CD4-positive, alpha-beta T cell treated with Interferon gamma for 1 hour (primary cell): Measurements from ENCODE around the gene KCTD21.

ENCODE experiments used
- DNase-seq: peaks from one replicate; pipeline ENCODE4 v3.0.0-alpha.2; 2020

KCTD21 gene

DNA sequence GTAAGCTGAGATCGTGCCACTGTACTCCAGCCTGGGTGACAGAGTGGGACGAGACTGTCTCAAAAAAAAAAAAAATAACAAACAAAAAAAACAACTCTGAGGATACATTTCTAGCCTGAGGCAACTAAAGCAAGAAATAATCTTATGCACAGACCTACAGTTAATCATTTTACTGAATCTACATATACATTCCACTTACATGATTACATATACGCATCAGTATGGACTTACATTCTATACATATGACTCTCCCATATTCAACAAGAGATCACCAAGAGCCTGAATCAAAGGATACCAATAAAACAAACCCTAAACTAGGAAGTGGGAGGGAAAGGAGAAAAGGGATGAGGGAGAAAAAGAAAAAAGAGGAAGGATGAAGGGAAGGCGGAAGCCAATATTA, 50.1 kb downstream of the KCTD21 start:
- no peak for DNase-seq

- no peak for DNase-seq
Observed at GRCh38 chr11:78132475-78132874, 56.0 kb downstream of the KCTD21 start.

- DNase-seq: no peak
Observed at GRCh38 chr11:78131956-78132355, 56.5 kb downstream of the KCTD21 start.

- DNase-seq: no peak
Observed at GRCh38 chr11:78127403-78127802, 61.0 kb downstream of the KCTD21 start.
